Type B pancreatic cell (in vitro differentiated cells): ENCODE results near the gene CHN1. TPM values are rescaled to one million over a fixed set of nuclear protein-coding genes. Genes with fewer than 3 reads are reported as not detected.

ENCODE experiments used
- DNase-seq: peaks from one replicate; pipeline ENCODE4 v3.0.0; 2021; ENCODE audit warnings: mixed read lengths; ENCODE audit not compliant: unreplicated experiment; ENCODE audit errors: extremely low spot score
- H3K27ac Mint-ChIP-seq: 2 replicates; pipeline ENCODE4 v1.8.0; 2021; ENCODE audit warnings: mild to moderate bottlenecking, mixed read lengths
- H3K27me3 Mint-ChIP-seq: 2 replicates; pipeline ENCODE4 v1.8.0; 2021; ENCODE audit warnings: mixed read lengths
- H3K36me3 Mint-ChIP-seq: 2 replicates; pipeline ENCODE4 v1.8.0; 2021; ENCODE audit warnings: mixed read lengths
- H3K4me1 Mint-ChIP-seq: one replicate; pipeline ENCODE4 v1.8.0; 2021; ENCODE audit warnings: mixed read lengths; ENCODE audit not compliant: unreplicated experiment
- H3K4me3 Mint-ChIP-seq: 2 replicates; pipeline ENCODE4 v1.8.0; 2021; ENCODE audit warnings: mild to moderate bottlenecking, mixed read lengths
- H3K9me3 Mint-ChIP-seq: 2 replicates; pipeline ENCODE4 v1.8.0; 2021; ENCODE audit warnings: mixed read lengths
- total RNA-seq: library from RNA; stranded (reverse); gene quantifications from 2 replicates; pipeline ENCODE4 v1.2.1, GENCODE V29; 2021; ENCODE audit warnings: low replicate concordance
- TF ChIP-seq, protein P1 (sequence below): fragments of 200-600 bp; sonication (generic); conservative IDR thresholded peaks from 2 replicates; pipeline ENCODE4 v1.5.0; 2021; ENCODE audit warnings: antibody characterized with exemption, mild to moderate bottlenecking

CHN1 gene
- total RNA-seq, 1 donor from 2014 or later = 24.0 TPM

DNA sequence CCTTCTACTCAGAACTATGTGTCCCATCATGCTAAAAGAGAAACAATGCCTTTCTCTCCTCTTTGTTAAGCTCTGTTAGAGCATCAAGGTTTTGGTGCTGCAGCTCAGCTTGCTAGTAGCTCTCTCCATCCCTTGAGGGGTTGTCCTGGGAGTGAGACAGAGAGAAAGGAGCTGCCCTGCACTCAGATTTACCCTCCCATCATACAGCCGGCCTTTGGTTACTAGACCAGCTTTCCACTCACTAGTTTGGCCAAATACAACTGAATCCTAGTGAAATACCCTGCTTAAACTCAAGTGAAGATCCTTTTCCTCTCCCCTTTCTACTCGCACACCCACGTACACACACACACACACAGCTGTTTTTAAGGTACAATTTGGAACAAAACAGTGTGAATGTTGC is 2.3 kb upstream of the CHN1 start:
- Mint-ChIP-seq H3K9me3 (no peaks in the 10 kb centered on the region), H3K27ac (no peak overlapping the region), H3K4me3 (peak overlapping the region; percentile 19), H3K4me1 (peaks cover 22% of the 10 kb centered on the region), H3K36me3 (no peaks in the 10 kb centered on the region), H3K27me3 (peaks cover 7% of the 10 kb centered on the region)
- TF ChIP-seq, protein P1, sequence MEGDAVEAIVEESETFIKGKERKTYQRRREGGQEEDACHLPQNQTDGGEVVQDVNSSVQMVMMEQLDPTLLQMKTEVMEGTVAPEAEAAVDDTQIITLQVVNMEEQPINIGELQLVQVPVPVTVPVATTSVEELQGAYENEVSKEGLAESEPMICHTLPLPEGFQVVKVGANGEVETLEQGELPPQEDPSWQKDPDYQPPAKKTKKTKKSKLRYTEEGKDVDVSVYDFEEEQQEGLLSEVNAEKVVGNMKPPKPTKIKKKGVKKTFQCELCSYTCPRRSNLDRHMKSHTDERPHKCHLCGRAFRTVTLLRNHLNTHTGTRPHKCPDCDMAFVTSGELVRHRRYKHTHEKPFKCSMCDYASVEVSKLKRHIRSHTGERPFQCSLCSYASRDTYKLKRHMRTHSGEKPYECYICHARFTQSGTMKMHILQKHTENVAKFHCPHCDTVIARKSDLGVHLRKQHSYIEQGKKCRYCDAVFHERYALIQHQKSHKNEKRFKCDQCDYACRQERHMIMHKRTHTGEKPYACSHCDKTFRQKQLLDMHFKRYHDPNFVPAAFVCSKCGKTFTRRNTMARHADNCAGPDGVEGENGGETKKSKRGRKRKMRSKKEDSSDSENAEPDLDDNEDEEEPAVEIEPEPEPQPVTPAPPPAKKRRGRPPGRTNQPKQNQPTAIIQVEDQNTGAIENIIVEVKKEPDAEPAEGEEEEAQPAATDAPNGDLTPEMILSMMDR = no peak
- no peak for DNase-seq

DNA sequence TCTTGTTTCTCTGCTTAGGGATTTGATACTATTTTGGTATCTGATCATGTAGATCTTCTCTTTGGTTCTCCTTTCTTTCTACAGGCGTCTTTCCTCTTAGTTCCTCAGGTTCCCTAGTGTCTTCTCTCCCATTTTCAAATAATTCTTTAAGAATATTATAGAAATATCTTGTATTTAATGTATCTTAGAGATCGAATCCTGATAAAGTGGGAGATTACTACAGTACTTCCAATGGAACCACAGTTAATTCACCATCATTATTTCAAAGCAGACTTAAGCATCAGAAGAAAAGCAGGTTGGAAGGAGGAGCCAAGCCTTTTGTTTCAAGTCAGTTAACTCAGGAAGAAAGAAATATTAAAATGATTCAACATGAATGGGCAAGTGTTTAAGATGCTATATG is 1.1 kb upstream of the CHN1 start:
- Mint-ChIP-seq H3K27ac (peak overlapping the region; percentile 85), H3K36me3 (no peaks in the 10 kb centered on the region), H3K27me3 (peaks cover 7% of the 10 kb centered on the region), H3K4me3 (peak overlapping the region; percentile 87), H3K9me3 (no peaks in the 10 kb centered on the region), H3K4me1 (peaks cover 27% of the 10 kb centered on the region)
- TF ChIP-seq, protein P1 = no peak
- DNase-seq = no peak

DNA sequence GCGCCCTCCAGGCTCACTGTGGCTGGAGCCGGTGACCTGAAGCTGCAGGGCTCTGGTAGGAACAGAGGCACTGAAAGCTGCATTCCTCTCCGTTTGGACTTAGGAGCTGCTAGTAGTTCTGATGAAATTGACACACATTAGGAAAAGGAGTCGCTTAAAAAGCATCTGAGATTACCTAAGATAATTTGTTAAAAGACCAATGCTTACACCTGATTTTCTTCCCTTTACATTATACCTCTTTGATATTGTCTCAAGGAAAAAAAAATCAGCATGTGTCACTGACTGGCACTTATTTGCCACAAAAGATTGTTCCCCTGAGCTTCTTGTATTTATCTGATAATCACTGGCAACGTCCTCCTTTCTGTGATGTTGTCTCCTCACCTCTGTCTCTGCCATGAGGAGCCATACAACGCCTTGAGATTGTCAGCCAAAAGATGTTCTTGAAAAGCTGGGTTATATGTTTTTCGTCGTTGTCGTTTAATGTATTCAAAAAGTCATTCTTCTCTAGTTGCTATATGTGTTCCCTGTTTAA is 618 bp upstream of the CHN1 start:
- no peak for DNase-seq
- Mint-ChIP-seq H3K27me3 (peaks cover 7% of the 10 kb centered on the region), H3K9me3 (no peaks in the 10 kb centered on the region), H3K4me1 (peaks cover 28% of the 10 kb centered on the region), H3K4me3 (peak overlapping the region; percentile 87), H3K36me3 (no peaks in the 10 kb centered on the region), H3K27ac (peak overlapping the region; percentile 85)
- TF ChIP-seq, protein P1 = no peak

DNA sequence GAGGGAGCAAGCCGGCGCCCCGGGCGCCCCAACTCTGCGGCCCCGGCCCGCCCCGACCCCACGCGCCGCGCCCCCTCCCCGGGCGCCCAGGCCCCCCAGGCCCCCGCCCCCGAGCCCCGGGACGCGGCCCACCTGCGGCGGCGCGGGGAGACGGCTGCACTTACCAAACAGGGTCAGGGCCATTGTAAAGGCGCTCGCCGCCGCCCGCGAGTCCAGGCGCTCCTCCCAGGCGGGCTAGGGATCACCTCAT is 526 bp downstream of the CHN1 start:
- H3K27me3 Mint-ChIP-seq = peaks cover 7% of the 10 kb centered on the region
- H3K4me3 Mint-ChIP-seq = peak overlapping the region; percentile 97
- TF ChIP-seq, protein P1 = no peak
- peaks cover 28% of the 10 kb centered on the region for H3K4me1 Mint-ChIP-seq
- H3K27ac Mint-ChIP-seq = peak overlapping the region; percentile 89
- DNase-seq = peak; percentile 73
- no peaks in the 10 kb centered on the region for H3K9me3 Mint-ChIP-seq
- H3K36me3 Mint-ChIP-seq = no peaks in the 10 kb centered on the region

DNA sequence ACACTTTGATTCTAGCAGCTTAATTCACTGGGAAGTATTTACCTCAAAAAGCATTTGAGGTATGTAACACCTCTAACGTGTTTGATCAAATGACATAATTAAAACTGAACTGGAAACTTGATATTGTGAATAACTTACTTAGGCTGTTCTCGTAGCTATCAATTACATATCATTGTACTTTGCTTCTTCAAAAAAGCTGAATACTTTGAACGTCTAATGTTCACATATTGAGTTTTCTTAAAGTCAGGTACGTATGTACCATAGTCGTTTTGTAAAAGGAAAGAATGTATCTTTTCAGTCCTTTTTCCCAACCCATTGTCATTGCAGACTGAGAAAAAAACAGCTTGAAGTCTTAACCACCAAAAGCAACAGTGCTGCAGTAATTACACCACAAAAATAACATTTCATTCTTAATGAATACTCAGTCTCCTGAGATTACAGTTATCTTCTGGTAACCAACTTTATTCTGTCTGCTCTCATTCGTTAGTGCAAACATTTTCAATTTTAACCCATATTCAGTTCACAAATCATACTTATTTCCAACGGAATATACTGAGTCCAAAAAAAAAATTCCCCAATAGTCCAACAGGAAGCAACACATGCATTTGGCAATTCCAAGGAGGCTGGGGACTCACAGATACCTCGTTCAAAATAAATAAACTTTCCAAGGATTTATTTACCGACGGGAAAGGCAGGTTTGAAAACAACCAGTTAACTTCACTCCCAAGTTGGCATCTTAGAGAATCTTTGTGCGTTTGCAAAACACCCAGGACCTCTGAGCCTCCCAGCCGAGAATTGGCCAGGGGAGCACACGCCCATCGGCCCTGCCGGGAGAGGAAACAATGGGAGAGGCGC is 1.1 kb downstream of the CHN1 start:
- Mint-ChIP-seq H3K36me3 (no peaks in the 10 kb centered on the region), H3K9me3 (no peaks in the 10 kb centered on the region), H3K27ac (peak overlapping the region; percentile 89), H3K4me3 (peak overlapping the region; percentile 97), H3K27me3 (peaks cover 7% of the 10 kb centered on the region), H3K4me1 (peaks cover 28% of the 10 kb centered on the region)
- no peak for DNase-seq
- TF ChIP-seq, protein P1 = no peak
